NCI-H748 (cell line): ENCODE results near the gene PLXNA3.
"Not testable (repeated sequence)": the region's sequence is repeated elsewhere in the genome, so short reads cannot be mapped to it uniquely, and the experiment has no call there.

ENCODE experiments used
- DNase-seq: peaks from one replicate; lab custom pipeline; 2025; ENCODE audit not compliant: unreplicated experiment; lab: John Stamatoyannopoulos, UW

Gene PLXNA3

DNA sequence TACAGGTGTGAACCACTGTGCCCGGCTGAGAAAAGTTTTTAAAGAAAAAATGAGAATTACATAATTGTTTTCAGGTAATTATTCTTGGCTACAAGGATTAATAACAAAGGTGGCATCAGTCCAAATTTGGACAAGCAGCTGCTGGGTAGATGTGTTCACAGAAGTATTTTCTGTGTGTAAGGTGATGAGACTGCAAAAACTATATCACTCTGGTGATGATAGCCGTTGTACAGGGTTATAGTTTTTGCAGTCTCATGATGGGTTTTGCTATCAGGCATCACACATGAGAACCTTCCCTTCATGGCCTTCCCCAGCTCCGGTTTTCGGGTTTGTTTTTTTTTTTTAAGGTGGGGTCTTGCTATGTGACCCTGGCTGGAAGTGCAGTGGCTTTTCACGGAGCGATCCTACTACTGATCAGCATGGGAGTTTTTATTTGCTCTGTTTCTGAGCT is 37.4 kb downstream of the PLXNA3 start:
- DNase-seq, result no peak

- not testable (repeated sequence) for DNase-seq
Observed at GRCh38 chrX:154496591-154497137, 38.6 kb downstream of the PLXNA3 start.

- not testable (repeated sequence) for DNase-seq
Observed at GRCh38 chrX:154501423-154501822, 43.3 kb downstream of the PLXNA3 start.

GRCh38 chrX:154502098-154502497 is 44.0 kb downstream of the PLXNA3 start:
- no peak for DNase-seq

DNA sequence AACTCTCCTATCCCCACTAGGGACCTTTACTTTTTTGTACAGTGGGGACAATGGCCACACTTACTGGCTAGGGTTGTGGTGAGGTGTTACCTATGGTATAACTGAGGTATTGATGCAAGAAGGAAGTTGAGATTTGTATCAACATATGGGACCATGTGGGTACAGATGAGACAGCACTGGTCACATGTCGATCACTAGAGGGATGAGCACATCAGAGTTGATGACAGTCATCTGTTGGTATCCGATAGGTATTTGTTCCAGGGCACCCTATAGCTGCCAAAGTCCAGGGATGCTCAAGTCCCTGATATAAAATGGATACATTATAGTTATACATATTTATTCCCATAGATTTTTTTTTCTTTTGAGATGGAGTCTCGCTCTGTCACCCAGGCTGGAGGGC is 44.9 kb downstream of the PLXNA3 start:
- no peak for DNase-seq

GRCh38 chrX:154505734-154506133 is 47.7 kb downstream of the PLXNA3 start:
- no peak for DNase-seq

GRCh38 chrX:154506483-154507332 is 48.6 kb downstream of the PLXNA3 start:
- DNase-seq, result no peak

DNA sequence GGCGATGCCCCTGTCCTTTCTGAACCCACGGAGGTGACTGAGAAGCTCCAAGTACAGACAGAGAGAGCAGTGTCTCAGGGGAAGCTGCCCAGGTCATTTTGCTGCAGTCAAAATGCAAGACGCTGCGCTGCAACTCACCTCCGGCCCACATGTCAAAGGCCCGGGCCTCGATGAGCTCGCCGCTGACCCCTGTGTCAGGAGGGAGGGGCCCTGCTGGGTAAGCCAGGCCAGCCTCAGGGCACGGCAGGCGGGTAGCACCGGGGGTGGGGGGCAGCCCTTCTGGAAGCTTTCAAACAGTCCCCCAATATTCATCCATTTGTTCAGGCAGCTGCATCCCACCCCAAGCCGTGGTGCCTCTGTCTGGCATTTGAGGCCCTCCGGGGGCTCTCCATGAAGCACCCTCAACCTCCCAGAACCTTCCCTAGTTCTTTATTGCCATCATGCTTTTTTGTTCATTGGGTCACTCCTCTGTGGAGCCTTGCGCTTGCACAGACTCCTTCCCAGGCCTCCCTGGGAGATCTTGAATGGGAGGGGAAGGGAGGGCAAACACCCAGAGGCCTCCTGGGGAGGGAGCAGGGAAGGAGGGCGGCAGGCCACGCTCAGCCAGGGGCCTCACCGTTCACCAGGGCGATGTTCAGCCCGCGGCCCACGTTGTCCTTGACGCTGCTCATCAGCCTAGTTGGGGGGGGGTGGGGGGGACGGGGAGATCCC is 49.7 kb downstream of the PLXNA3 start:
- no peak for DNase-seq

DNA sequence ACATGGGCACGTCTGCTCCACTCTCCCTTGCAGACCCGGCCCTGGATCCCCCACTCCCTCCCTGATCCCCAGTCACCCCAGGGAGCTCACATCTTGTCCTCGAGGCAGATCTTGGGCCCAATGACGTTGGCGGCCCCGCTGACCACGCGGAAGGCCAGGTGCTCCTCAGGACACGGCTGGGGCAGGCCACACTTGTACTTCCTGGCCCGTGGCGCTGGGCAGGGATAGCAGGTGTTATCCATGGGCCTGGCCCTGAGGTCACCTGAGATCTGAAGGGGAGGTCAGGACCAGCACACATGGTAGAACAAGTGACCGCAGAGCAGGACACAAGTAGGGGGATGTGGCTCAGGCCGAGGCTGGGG is 50.3 kb downstream of the PLXNA3 start:
- no peak for DNase-seq

GRCh38 chrX:154509455-154509854 is 51.4 kb downstream of the PLXNA3 start:
- no peak for DNase-seq

DNA sequence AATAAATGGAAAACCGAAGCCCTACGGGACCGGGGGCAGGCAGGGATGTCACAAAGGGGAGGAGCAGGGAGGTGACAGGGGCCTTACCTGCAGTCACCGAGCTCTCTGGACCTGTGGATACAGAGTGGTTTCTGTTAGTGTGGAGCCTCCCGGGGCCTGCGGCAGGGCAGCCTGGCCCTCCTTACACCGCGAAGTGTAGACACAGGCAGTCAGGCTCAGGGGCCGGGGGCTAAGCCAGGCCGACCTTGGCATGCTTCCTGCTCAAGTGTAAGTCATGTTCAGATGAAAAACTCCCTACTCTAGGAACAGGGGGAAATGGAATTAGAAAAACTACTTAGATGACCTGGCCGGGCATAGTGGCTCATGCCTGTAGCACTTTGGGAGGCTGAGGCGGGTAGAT is 53.7 kb downstream of the PLXNA3 start:
- DNase-seq, result no peak

DNA sequence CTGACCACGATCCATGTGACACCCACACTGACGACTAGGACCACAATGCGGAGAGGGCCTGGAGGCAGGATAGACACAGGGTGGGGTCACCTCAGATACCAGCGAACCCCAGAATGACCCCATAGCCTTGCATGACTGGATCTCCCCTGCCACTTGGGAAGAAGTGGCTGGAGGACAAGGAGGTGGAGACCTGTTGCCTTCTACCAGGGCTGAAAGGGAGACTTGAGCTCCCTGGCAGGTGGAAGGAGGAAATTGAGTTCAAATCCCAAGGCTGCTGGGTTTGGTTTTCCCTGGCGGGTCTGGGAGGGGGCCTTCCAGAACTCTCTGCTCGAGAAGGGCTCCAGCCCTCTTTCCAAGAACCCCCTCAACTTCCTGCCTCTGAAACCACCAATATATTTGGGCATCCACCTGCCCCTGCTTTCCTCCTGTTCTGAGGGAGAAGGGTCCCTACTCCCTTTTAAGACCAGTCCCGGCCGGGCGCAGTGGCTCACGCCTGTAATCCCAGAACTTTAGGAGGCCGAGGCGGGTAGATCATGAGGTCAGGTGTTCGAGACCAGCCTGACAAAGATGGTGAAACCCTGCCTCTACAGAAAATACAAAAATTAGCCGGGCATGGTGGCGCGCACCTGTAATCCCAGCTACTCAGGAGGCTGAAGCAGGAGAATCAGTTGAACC is 54.9 kb downstream of the PLXNA3 start:
- no peak for DNase-seq

- DNase-seq, result no peak
Observed at GRCh38 chrX:154513716-154514115, 55.6 kb downstream of the PLXNA3 start.

DNA sequence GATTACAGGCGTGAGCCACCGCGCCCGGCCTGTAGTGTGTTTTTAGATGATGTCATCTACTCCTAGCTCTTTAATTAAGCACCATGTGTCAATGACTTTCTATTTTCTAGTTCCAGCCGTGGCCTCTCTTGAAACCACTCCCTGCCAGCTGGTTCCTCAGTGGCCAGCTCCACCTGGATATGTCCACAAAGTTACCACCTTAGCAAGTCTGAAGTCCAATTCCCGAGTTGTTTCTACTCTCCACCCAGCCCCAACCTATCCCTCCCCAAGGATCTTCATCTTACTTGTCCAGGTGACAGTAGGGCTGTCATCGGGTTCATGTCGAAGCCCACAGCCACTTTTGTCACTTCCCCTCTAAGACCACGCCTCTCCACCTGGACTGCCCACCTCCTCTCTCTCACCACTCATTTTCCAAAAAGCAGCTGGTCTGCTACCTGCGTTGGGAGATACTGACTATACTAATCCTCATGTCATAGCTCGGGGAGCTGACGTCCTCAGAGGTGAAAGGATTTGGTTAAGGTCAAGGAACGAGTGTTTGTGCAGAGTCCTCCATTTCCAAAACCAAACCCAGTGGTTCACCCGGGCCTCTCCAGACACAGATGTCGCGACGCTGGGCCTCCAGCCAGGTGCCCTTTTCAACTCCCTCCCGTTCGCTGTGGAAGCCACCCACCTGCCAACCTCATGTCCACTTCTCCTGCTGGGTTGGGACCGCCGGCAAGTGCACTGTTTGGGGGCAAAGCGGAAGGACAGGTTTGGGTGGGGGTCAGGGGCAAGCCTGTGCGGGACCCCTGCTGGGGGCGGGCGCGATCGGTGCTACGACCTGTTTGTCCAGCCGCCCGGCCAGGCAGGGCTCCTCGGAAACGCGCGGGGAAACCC is 57.2 kb downstream of the PLXNA3 start:
- peak; percentile 68 for DNase-seq

- peak; percentile 91 for DNase-seq
Observed at GRCh38 chrX:154515966-154516655, 58.0 kb downstream of the PLXNA3 start, which contains the start of gene FAM3A. Gene FAM3A, minus strand, starts transcription at chrX:154516232. Its CDS starts 460 bp downstream, at chrX:154515772.

DNA sequence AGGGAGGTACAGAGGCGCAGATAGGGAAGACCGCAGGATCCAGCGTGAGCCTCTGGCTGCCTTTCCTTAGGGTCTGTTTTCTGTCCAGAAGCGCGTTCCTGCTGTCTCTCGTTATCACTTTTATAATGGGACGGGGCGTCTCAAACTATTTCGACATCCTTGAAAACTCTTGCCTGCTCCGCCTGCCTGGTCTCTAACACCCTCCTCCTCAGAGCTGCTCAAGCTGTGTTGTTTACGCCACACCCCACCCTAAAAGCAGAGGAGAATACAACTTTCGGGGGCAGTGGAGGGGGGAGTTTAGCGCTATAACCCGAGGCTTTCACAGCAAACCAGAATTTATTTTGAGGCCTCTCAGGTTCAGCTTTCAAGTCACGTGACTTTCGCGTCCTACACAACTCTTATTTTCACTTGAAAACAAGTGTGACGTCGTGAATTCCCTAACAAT is 58.6 kb downstream of the PLXNA3 start:
- peak; percentile 50 for DNase-seq

GRCh38 chrX:154517101-154517781 is 59.2 kb downstream of the PLXNA3 start:
- no peak for DNase-seq

- DNase-seq, result no peak
Observed at GRCh38 chrX:154519389-154519788, 61.3 kb downstream of the PLXNA3 start.
